IPS-15b (cell line): Measurements from ENCODE around the gene DCANP1.

Experiments
- H3K27me3 ChIP-seq: one replicate; pipeline ENCODE4 v1.6.1; 2013; ENCODE audit warnings: low read length; ENCODE audit not compliant: control insufficient read depth, insufficient read depth
- H3K36me3 ChIP-seq: one replicate; pipeline ENCODE4 v1.6.1; 2013; ENCODE audit warnings: low read length; ENCODE audit not compliant: control insufficient read depth, insufficient read depth
- H3K4me1 ChIP-seq: one replicate; pipeline ENCODE4 v1.6.1; 2013; ENCODE audit warnings: mild to moderate bottlenecking, low read length; ENCODE audit not compliant: control insufficient read depth, insufficient read depth
- H3K4me3 ChIP-seq: one replicate; pipeline ENCODE4 v1.5.1; 2013; ENCODE audit warnings: low read depth, low read length
- H3K9ac ChIP-seq: one replicate; pipeline ENCODE4 v1.6.1; 2013; ENCODE audit warnings: low read depth, mild to moderate bottlenecking, low read length
- H3K9me3 ChIP-seq: one replicate; pipeline ENCODE4 v1.6.1; 2013; ENCODE audit warnings: mild to moderate bottlenecking, low read length; ENCODE audit not compliant: control insufficient read depth, insufficient read depth

Gene DCANP1

GRCh38 chr5:135451581-135452320 is 4.6 kb upstream of the DCANP1 start:
- Histone ChIP-seq H3K27me3 (peaks cover 23% of the 10 kb centered on the region), H3K4me1 (peaks cover 4% of the 10 kb centered on the region), H3K9ac (no peak overlapping the region), H3K4me3 (no peak overlapping the region), H3K36me3 (no peaks in the 10 kb centered on the region), H3K9me3 (no peaks in the 10 kb centered on the region)

GRCh38 chr5:135450952-135451351 is 3.8 kb upstream of the DCANP1 start:
- H3K4me1 ChIP-seq: peaks cover 4% of the 10 kb centered on the region
- H3K4me3 ChIP-seq: no peak overlapping the region
- H3K9ac ChIP-seq: no peak overlapping the region
- peaks cover 18% of the 10 kb centered on the region for H3K27me3 ChIP-seq
- H3K36me3 ChIP-seq: no peaks in the 10 kb centered on the region
- H3K9me3 ChIP-seq: no peaks in the 10 kb centered on the region

- Histone ChIP-seq H3K9me3 (no peaks in the 10 kb centered on the region), H3K36me3 (no peaks in the 10 kb centered on the region), H3K27me3 (peaks cover 15% of the 10 kb centered on the region), H3K4me1 (peaks cover 4% of the 10 kb centered on the region), H3K9ac (no peak overlapping the region), H3K4me3 (no peak overlapping the region)
These were observed 3.2 kb upstream of the DCANP1 start for GRCh38 chr5:135450336-135450735.

- H3K9ac ChIP-seq: no peak overlapping the region
- H3K36me3 ChIP-seq: no peaks in the 10 kb centered on the region
- H3K4me3 ChIP-seq: no peak overlapping the region
- H3K27me3 ChIP-seq: peaks cover 15% of the 10 kb centered on the region
- H3K9me3 ChIP-seq: no peaks in the 10 kb centered on the region
- H3K4me1 ChIP-seq: peaks cover 4% of the 10 kb centered on the region
These were observed 2.5 kb upstream of the DCANP1 start for GRCh38 chr5:135449644-135450043.

- H3K27me3 ChIP-seq: peaks cover 15% of the 10 kb centered on the region
These were observed 1.8 kb upstream of the DCANP1 start for GRCh38 chr5:135448791-135449507.

GRCh38 chr5:135448071-135448739 is 1.1 kb upstream of the DCANP1 start:
- Histone ChIP-seq H3K9ac (no peak overlapping the region), H3K4me3 (no peak overlapping the region), H3K36me3 (no peaks in the 10 kb centered on the region), H3K9me3 (no peaks in the 10 kb centered on the region), H3K4me1 (peaks cover 4% of the 10 kb centered on the region), H3K27me3 (peaks cover 15% of the 10 kb centered on the region)

More at GRCh38 chr5:135448791-135449507, 1.8 kb upstream of the DCANP1 start:
- Histone ChIP-seq H3K36me3 (no peaks in the 10 kb centered on the region), H3K9ac (no peak overlapping the region), H3K4me3 (no peak overlapping the region), H3K4me1 (peaks cover 4% of the 10 kb centered on the region), H3K9me3 (no peaks in the 10 kb centered on the region)

GRCh38 chr5:135446615-135447014 is 533 bp downstream of the DCANP1 start:
- no peak overlapping the region for H3K9ac ChIP-seq
- peaks cover 4% of the 10 kb centered on the region for H3K4me1 ChIP-seq

GRCh38 chr5:135446206-135446605 is 942 bp downstream of the DCANP1 start:
- Histone ChIP-seq H3K4me3 (no peak overlapping the region), H3K27me3 (peaks cover 17% of the 10 kb centered on the region), H3K9ac (no peak overlapping the region), H3K36me3 (no peaks in the 10 kb centered on the region), H3K4me1 (peaks cover 4% of the 10 kb centered on the region), H3K9me3 (no peaks in the 10 kb centered on the region)

More at GRCh38 chr5:135446615-135447014, 533 bp downstream of the DCANP1 start:
- Histone ChIP-seq H3K4me3 (no peak overlapping the region), H3K9me3 (no peaks in the 10 kb centered on the region), H3K36me3 (no peaks in the 10 kb centered on the region), H3K27me3 (peaks cover 17% of the 10 kb centered on the region)

- Histone ChIP-seq H3K9ac (no peak overlapping the region), H3K27me3 (peaks cover 17% of the 10 kb centered on the region), H3K9me3 (no peaks in the 10 kb centered on the region), H3K36me3 (no peaks in the 10 kb centered on the region), H3K4me3 (no peak overlapping the region), H3K4me1 (peaks cover 4% of the 10 kb centered on the region)
These were observed 1.7 kb downstream of the DCANP1 start for GRCh38 chr5:135445306-135445985.

- H3K36me3 ChIP-seq: no peaks in the 10 kb centered on the region
- H3K27me3 ChIP-seq: peaks cover 17% of the 10 kb centered on the region
- H3K4me1 ChIP-seq: peaks cover 4% of the 10 kb centered on the region
- no peak overlapping the region for H3K9ac ChIP-seq
- H3K4me3 ChIP-seq: no peak overlapping the region
- no peaks in the 10 kb centered on the region for H3K9me3 ChIP-seq
These were observed 2.3 kb downstream of the DCANP1 start for GRCh38 chr5:135444881-135445280.

GRCh38 chr5:135444360-135444759 is 2.8 kb downstream of the DCANP1 start:
- Histone ChIP-seq H3K27me3 (peaks cover 15% of the 10 kb centered on the region), H3K9me3 (no peaks in the 10 kb centered on the region), H3K9ac (no peak overlapping the region), H3K4me3 (no peak overlapping the region), H3K4me1 (peaks cover 4% of the 10 kb centered on the region), H3K36me3 (no peaks in the 10 kb centered on the region)
